ENCODE measurements around the gene OR7D2.

Gene OR7D2

GRCh38 chr19:9166846-9167245 is 11.9 kb upstream of the OR7D2 start:
- no peak overlapping the region for H3K27ac ChIP-seq (replicated peaks; ENCODE audit: low read length)
- H3K79me1 ChIP-seq (ENCODE audit: low read depth, low read length): no peaks in the 10 kb centered on the region
- H2BK12ac ChIP-seq (ENCODE audit: low read length): no peak overlapping the region
- H4K91ac ChIP-seq (ENCODE audit: low read depth, low read length, poor library complexity): no peak overlapping the region
- no peak overlapping the region for H2BK5ac ChIP-seq (ENCODE audit: low read length)
- H3K36me3 ChIP-seq (replicated peaks in 1 of 2; ENCODE audit: control insufficient read depth in 2 of 2, insufficient read depth in 2 of 2, low read length in 2 of 2): peaks cover 16 to 41% of the 10 kb centered on the region in 2 donors
- H3K9ac ChIP-seq (ENCODE audit: low read depth, low read length, poor library complexity): no peak overlapping the region
- H4K8ac ChIP-seq (ENCODE audit: low read depth, low read length): no peak overlapping the region
- no peaks in the 10 kb centered on the region for H3K27me3 ChIP-seq (ENCODE audit: control insufficient read depth in 3 of 3, insufficient read depth in 3 of 3, low read depth in 1 of 3, low read length in 3 of 3)
- H3K4ac ChIP-seq (ENCODE audit: low read length): no peak overlapping the region
- no peak overlapping the region for H2BK15ac ChIP-seq (ENCODE audit: low read length)
- H3K23ac ChIP-seq (ENCODE audit: low read depth, low read length, poor library complexity): no peak overlapping the region
- H3K4me3 ChIP-seq (ENCODE audit: low read length in 2 of 2): no peak overlapping the region
- no peak overlapping the region for H2AK5ac ChIP-seq (ENCODE audit: low read depth, low read length)
- no peak overlapping the region for H2BK120ac ChIP-seq (ENCODE audit: low read depth, low read length)
- H3K14ac ChIP-seq (ENCODE audit: low read length): no peak overlapping the region
- H2AFZ ChIP-seq (ENCODE audit: low read length): no peak overlapping the region
- peaks cover 11 to 17% of the 10 kb centered on the region in 2 donors for H3K9me3 ChIP-seq (replicated peaks in 1 of 2; ENCODE audit: control insufficient read depth in 2 of 2, insufficient read depth in 1 of 2, low read depth in 1 of 2, low read length in 2 of 2)
- H3K4me1 ChIP-seq (ENCODE audit: control insufficient read depth in 2 of 2, insufficient read depth in 1 of 2, low read depth in 1 of 2, low read length in 2 of 2): no peaks in the 10 kb centered on the region
- no CpG with 5 or more reads among the region's 4 CpGs for WGBS, 2 donors (ENCODE audit: extremely low coverage in 2 of 2, insufficient read length in 2 of 2, insufficient replicate concordance in 1 of 2)
- no peak overlapping the region for H3K4me2 ChIP-seq (ENCODE audit: insufficient read depth, low read length, poor library complexity, severe bottlenecking)
- no peak for DNase-seq (ENCODE audit: low spot score)
- H3K18ac ChIP-seq (ENCODE audit: low read length): no peak overlapping the region

DNA sequence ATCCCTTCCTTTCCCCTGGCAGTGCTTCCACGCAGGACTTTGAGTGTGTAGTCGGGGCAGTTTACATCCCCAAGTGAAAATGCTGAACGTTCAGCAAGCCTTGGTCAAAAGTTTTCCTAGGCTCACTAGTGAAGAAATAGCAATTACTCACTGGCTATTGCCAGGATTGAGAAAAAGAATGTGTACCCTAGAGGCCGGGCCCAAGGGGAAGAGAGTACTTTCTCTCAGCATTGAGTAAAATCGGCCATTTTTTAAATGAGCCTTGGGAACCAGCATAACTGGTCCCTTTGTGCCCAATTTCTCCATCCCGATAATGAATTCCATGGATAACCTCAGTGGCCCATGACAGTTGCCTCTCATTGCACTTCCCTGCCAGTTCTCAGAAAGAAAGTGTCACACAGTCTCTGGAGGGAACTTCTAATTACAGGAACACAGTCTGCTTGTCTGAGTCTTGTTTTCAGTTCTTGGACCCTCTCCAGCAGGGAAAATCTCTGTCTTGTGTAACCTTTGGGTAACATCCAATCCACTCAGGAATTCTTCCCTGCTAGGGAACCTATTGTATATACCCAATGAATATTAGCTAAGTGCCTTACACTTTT is 7.3 kb upstream of the OR7D2 start:
- Histone ChIP-seq H2BK120ac (ENCODE audit: low read depth, low read length) (no peak overlapping the region), H4K91ac (ENCODE audit: low read depth, low read length, poor library complexity) (no peak overlapping the region), H3K36me3 (replicated peaks in 1 of 2; ENCODE audit: control insufficient read depth in 2 of 2, insufficient read depth in 2 of 2, low read length in 2 of 2) (peaks cover 0 to 8% of the 10 kb centered on the region in 2 donors), H3K4me1 (ENCODE audit: control insufficient read depth in 2 of 2, insufficient read depth in 1 of 2, low read depth in 1 of 2, low read length in 2 of 2) (no peaks in the 10 kb centered on the region), H3K14ac (ENCODE audit: low read length) (no peak overlapping the region), H3K23ac (ENCODE audit: low read depth, low read length, poor library complexity) (no peak overlapping the region), H3K9me3 (replicated peaks in 1 of 2; ENCODE audit: control insufficient read depth in 2 of 2, insufficient read depth in 1 of 2, low read depth in 1 of 2, low read length in 2 of 2) (peaks cover 0 to 4% of the 10 kb centered on the region in 2 donors), H3K27ac (replicated peaks; ENCODE audit: low read length) (no peak overlapping the region), H3K9ac (ENCODE audit: low read depth, low read length, poor library complexity) (no peak overlapping the region), H2AK5ac (ENCODE audit: low read depth, low read length) (no peak overlapping the region), H3K18ac (ENCODE audit: low read length) (no peak overlapping the region), H2BK15ac (ENCODE audit: low read length) (no peak overlapping the region), H3K4ac (ENCODE audit: low read length) (no peak overlapping the region), H4K8ac (ENCODE audit: low read depth, low read length) (no peak overlapping the region), H2BK5ac (ENCODE audit: low read length) (no peak overlapping the region), H3K27me3 (ENCODE audit: control insufficient read depth in 3 of 3, insufficient read depth in 3 of 3, low read depth in 1 of 3, low read length in 3 of 3) (no peaks in the 10 kb centered on the region), H3K79me1 (ENCODE audit: low read depth, low read length) (no peaks in the 10 kb centered on the region), H3K4me3 (ENCODE audit: low read length in 2 of 2) (no peak overlapping the region), H2BK12ac (ENCODE audit: low read length) (no peak overlapping the region), H2AFZ (ENCODE audit: low read length) (no peak overlapping the region), H3K4me2 (ENCODE audit: insufficient read depth, low read length, poor library complexity, severe bottlenecking) (no peak overlapping the region)
- no CpG with 5 or more reads among the region's 6 CpGs for WGBS, 2 donors (ENCODE audit: extremely low coverage in 2 of 2, insufficient read length in 2 of 2, insufficient replicate concordance in 1 of 2)
- DNase-seq (ENCODE audit: low spot score): no peak

DNA sequence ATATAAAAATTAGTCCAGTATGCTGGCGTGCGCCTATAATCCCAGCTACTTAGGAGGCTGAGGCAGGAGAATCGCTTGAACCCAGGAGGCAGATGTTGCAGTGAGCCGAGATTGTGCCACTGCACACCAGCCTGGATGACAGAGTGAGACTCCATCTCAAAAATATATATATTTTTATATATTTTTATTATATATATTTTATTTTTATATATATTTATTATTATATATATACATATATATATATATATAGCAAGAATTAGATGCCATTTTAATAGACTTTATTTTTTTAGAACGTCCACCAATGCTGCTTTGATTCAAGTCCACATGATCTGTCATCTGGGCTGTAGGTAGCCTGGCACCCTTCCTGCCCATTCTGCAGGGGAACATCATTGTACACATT is 3.5 kb upstream of the OR7D2 start:
- Histone ChIP-seq H2AFZ (ENCODE audit: low read length) (no peak overlapping the region), H3K79me1 (ENCODE audit: low read depth, low read length) (no peaks in the 10 kb centered on the region), H4K91ac (ENCODE audit: low read depth, low read length, poor library complexity) (no peak overlapping the region), H4K8ac (ENCODE audit: low read depth, low read length) (no peak overlapping the region), H3K14ac (ENCODE audit: low read length) (no peak overlapping the region), H3K4me2 (ENCODE audit: insufficient read depth, low read length, poor library complexity, severe bottlenecking) (no peak overlapping the region), H2BK5ac (ENCODE audit: low read length) (no peak overlapping the region), H3K4me3 (ENCODE audit: low read length in 2 of 2) (no peak overlapping the region), H2BK120ac (ENCODE audit: low read depth, low read length) (no peak overlapping the region), H3K9me3 (replicated peaks in 1 of 2; ENCODE audit: control insufficient read depth in 2 of 2, insufficient read depth in 1 of 2, low read depth in 1 of 2, low read length in 2 of 2) (peaks cover 7 to 8% of the 10 kb centered on the region in 2 donors), H3K23ac (ENCODE audit: low read depth, low read length, poor library complexity) (no peak overlapping the region), H3K18ac (ENCODE audit: low read length) (no peak overlapping the region), H3K4ac (ENCODE audit: low read length) (no peak overlapping the region), H3K4me1 (ENCODE audit: control insufficient read depth in 2 of 2, insufficient read depth in 1 of 2, low read depth in 1 of 2, low read length in 2 of 2) (no peaks in the 10 kb centered on the region), H2BK12ac (ENCODE audit: low read length) (no peak overlapping the region), H2AK5ac (ENCODE audit: low read depth, low read length) (no peak overlapping the region), H2BK15ac (ENCODE audit: low read length) (no peak overlapping the region), H3K27me3 (ENCODE audit: control insufficient read depth in 3 of 3, insufficient read depth in 3 of 3, low read depth in 1 of 3, low read length in 3 of 3) (no peaks in the 10 kb centered on the region), H3K9ac (ENCODE audit: low read depth, low read length, poor library complexity) (no peak overlapping the region), H3K27ac (replicated peaks; ENCODE audit: low read length) (no peak overlapping the region), H3K36me3 (replicated peaks in 1 of 2; ENCODE audit: control insufficient read depth in 2 of 2, insufficient read depth in 2 of 2, low read length in 2 of 2) (peaks cover 0 to 4% of the 10 kb centered on the region in 2 donors)
- DNase-seq (ENCODE audit: low spot score): no peak
- no CpG with 5 or more reads among the region's 5 CpGs for WGBS, 2 donors (ENCODE audit: extremely low coverage in 2 of 2, insufficient read length in 2 of 2, insufficient replicate concordance in 1 of 2)

DNA sequence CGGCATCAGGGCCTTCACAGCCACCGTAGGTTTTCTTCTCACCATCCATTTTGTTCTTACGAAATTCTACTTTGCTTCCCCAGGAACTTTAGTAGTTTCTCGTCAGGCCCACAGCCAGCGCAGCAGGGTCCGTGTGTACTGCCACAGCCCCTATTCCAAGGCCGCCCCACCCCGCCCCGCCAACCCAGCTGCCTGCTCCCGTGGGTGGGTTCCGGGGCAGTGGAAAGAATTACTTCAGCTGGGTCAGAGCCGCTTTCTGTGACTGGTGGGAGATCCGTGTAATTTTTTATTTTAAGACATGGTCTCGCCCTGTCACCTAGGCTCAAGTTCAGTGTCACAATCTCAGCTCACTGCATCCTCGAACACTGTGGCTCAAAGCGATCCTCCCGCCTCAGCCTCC is 4.2 kb downstream of the OR7D2 start:
- Histone ChIP-seq H2BK12ac (ENCODE audit: low read length) (no peak overlapping the region), H3K4me3 (ENCODE audit: low read length in 2 of 2) (no peak overlapping the region), H4K91ac (ENCODE audit: low read depth, low read length, poor library complexity) (no peak overlapping the region), H3K4me2 (ENCODE audit: insufficient read depth, low read length, poor library complexity, severe bottlenecking) (no peak overlapping the region), H3K18ac (ENCODE audit: low read length) (no peak overlapping the region), H3K9me3 (replicated peaks in 1 of 2; ENCODE audit: control insufficient read depth in 2 of 2, insufficient read depth in 1 of 2, low read depth in 1 of 2, low read length in 2 of 2) (peaks cover 7 to 8% of the 10 kb centered on the region in 2 donors), H2AFZ (ENCODE audit: low read length) (no peak overlapping the region), H3K27me3 (ENCODE audit: control insufficient read depth in 3 of 3, insufficient read depth in 3 of 3, low read depth in 1 of 3, low read length in 3 of 3) (no peaks in the 10 kb centered on the region), H3K4ac (ENCODE audit: low read length) (no peak overlapping the region), H2BK120ac (ENCODE audit: low read depth, low read length) (no peak overlapping the region), H3K14ac (ENCODE audit: low read length) (no peak overlapping the region), H3K27ac (replicated peaks; ENCODE audit: low read length) (no peak overlapping the region), H2AK5ac (ENCODE audit: low read depth, low read length) (no peak overlapping the region), H2BK5ac (ENCODE audit: low read length) (no peak overlapping the region), H3K23ac (ENCODE audit: low read depth, low read length, poor library complexity) (no peak overlapping the region), H3K9ac (ENCODE audit: low read depth, low read length, poor library complexity) (no peak overlapping the region), H3K79me1 (ENCODE audit: low read depth, low read length) (no peaks in the 10 kb centered on the region), H3K4me1 (ENCODE audit: control insufficient read depth in 2 of 2, insufficient read depth in 1 of 2, low read depth in 1 of 2, low read length in 2 of 2) (no peaks in the 10 kb centered on the region), H2BK15ac (ENCODE audit: low read length) (no peak overlapping the region), H4K8ac (ENCODE audit: low read depth, low read length) (no peak overlapping the region), H3K36me3 (replicated peaks in 1 of 2; ENCODE audit: control insufficient read depth in 2 of 2, insufficient read depth in 2 of 2, low read length in 2 of 2) (peaks cover 0 to 4% of the 10 kb centered on the region in 2 donors)
- DNase-seq (ENCODE audit: low spot score): no peak
- no CpG with 5 or more reads among the region's 17 CpGs for WGBS, 2 donors (ENCODE audit: extremely low coverage in 2 of 2, insufficient read length in 2 of 2, insufficient replicate concordance in 1 of 2)

Data from neuronal stem cell (in vitro differentiated cells).